Stimulated activated CD8-positive, alpha-beta memory T cell treated with anti-CD3 and anti-CD28 coated beads, Interleukin-12 subunit alpha, Interleukin-12 subunit beta, amount 100 ng/mL, for 1 hour (primary cell): ENCODE measurements around the gene ASB2.

ENCODE experiments used
- DNase-seq: peaks from one replicate; pipeline ENCODE4 v3.0.0-alpha.2; 2020; ENCODE audit warnings: low read depth

Gene ASB2

DNA sequence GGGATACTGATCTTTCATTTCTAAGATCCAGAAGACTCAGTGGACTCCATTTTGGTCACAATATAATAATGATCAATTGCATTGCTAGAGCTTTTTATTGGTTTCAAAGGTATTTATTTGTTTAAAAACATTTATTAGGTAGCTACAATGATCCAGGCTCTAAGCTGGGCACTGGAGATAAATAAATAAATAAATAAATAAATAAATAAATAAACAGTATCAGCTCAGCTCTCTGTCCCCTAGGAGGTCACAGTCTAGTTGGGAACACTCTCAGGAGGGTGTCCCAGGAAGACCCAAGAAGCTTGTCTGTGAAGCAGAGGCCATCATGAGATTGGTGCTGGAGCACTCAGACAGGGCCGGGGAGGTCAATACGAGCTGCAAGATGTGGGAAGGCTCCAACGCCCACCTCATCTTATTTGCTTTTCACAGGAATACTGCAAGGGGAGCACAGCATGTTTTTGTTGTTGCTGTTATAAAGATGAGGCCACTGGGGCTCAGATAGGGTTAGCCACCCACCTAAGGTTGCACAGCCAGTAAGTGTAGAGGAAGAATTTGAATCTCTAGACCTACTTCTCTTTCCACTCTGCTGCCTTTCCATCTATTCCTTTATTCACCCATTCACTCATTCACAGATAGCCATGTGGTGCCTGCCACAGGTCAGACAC, 15.5 kb downstream of the ASB2 start:
- DNase-seq = no peak

- DNase-seq = no peak
Measured at GRCh38 chr14:93960108-93960475, 16.3 kb downstream of the ASB2 start.

- DNase-seq = peak; percentile 83
Measured at GRCh38 chr14:93959239-93960107, 16.9 kb downstream of the ASB2 start.

DNA sequence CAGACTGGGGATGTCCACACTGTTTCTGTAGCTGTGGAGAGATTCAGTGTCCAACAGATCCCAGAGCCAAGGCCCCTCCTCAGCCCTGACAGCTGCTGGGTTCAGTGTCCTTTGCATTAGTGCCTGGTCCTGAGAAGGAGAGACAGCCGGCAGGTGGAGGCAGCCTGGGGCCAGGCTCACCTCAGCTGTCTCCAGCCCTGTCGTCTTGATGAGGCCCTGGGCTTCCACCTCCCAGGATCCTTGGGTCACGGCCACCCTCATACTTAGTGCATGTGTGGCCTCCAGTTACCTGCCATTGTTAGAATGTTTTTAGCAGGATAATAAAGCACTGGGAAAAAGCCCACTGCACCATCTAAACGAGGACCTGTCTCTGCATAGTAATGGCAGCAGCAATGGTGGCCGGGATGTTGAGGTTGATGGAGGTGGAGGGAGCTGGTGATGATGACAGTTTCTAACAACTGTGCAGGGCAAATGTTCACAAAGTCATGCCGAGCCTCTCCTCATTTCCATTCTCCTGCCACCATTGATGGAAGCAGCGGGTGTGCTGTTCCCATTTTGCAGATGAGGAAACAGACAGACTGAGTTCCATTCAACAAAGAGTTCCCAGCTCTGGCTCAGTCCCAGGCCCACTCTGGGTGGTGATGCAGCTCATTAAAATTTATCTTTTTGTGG, 17.7 kb downstream of the ASB2 start:
- DNase-seq = no peak

DNA sequence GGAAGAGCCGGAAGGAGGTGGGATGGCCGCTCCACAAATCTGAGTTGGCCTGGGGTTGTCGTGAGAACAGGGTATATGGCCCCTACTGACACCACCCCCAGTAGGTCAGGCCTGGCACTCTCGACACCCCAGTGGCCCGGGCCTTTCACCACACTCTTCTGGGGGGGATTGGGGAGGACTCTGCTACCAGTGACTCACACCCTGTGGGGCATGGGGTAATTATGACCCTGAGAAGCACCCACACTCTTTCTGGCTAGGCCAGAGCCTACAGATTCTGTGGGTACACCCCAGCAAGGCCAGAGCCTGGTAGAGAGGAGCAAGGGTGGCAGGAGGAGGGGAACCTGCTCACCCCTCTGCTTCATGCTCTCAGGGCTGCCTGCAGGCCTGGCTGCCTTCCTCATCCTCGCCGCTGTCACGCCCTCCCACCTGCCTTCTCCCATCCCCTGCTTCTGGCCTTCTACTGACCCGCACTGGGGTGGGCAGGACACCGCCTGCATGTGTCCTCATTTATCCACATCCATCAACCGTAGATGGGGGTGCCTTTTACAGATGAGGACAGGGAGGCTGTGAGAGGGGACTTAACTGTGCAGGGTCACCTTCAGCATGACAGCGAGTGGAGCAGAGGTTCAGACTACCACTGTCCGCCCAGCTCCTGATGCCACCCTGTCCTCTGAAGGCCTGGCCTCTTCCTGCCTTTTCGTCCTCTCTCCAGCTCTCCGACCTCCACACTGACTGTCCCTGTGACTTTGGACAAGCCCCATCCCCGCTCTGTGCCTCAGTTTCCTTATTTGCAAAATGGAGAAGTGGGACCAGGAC, 18.4 kb downstream of the ASB2 start:
- no peak for DNase-seq

GRCh38 chr14:93957333-93957710, 19.0 kb downstream of the ASB2 start:
- DNase-seq = no peak

DNA sequence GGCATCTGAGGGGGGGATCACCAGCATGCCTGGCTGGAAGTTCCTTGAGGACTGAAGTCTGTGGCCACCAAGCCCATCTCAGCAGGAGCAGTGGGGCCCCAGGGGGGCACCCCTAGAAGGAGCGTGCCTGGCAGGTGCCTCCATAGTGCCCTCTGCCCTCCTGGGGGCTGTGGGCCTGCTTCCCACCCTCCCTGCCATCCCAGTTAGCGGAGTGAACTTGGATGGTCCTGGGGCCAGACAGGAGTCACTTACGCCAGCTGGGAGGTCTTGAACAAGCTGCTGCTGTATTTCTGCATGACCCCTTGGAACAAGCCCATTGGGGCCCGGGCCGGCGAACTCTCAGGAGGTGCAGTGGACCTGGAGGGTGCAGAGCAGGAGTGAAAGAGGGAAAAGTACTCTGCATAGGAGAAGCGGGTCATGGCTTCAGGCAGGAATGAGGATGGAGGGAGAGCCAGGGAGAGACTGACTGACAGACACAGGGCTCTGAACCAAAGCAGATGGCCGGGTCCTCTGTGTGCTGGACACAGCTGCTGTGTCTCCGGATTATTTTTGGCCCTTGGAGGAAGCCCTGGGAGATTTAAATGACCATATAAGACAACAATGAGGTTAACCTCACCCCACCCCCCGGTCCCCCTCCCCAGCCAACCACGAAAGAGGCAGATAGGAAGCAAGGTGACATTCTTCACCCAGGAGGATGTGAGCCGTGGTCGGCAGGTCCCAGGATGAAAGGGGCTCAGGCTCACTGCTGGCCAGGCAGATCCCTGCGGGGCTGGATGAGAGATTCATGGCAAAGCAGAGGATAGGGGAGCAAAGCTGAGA, 19.6 kb downstream of the ASB2 start:
- no peak for DNase-seq

DNA sequence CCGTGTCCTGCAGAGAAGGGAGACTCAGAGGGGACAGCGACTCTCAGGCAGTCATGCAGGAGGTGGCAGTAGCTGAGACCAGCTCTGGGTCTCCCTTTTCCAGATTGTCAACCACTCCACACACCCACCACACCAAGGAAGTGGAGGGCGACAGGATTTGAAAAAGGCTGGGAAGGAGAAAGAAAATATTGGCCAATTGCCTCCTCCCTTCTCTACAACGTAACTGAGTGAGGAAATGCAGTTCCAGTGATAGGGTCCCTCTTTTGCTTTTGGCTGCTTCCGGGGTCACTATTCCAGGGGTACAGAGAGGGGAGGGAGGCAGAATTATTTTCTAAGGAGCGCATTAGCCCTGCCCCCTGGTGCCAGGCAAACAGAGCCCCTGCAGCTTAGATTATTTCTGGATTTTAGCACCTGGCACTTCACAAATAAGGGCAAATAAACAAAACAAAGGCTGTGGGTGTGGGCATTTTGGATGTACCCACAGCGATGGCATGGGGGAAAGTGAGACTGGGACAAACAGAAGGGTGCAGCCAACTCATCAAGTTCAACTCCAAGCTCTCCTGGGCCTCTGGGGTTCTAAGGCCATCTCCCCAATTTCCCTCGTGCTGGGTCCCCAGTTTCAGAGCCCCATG, 20.4 kb downstream of the ASB2 start:
- no peak for DNase-seq

GRCh38 chr14:93954900-93955849, 21.2 kb downstream of the ASB2 start:
- no peak for DNase-seq

DNA sequence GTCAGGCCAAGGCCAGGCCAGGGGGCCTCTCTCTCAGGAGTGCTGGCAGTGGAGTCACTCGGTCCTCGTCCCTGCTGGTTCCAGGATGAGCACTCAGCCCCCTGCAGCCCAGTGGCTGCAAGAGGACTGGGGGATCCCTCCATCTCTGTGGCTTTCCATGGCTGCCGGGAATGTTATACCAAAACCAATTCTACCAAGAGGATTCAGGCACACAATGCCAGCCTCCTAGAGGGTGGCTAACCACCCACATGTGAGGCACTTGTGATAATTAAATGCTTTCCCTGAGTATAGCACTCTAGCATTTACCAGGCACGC, 21.9 kb downstream of the ASB2 start:
- no peak for DNase-seq

DNA sequence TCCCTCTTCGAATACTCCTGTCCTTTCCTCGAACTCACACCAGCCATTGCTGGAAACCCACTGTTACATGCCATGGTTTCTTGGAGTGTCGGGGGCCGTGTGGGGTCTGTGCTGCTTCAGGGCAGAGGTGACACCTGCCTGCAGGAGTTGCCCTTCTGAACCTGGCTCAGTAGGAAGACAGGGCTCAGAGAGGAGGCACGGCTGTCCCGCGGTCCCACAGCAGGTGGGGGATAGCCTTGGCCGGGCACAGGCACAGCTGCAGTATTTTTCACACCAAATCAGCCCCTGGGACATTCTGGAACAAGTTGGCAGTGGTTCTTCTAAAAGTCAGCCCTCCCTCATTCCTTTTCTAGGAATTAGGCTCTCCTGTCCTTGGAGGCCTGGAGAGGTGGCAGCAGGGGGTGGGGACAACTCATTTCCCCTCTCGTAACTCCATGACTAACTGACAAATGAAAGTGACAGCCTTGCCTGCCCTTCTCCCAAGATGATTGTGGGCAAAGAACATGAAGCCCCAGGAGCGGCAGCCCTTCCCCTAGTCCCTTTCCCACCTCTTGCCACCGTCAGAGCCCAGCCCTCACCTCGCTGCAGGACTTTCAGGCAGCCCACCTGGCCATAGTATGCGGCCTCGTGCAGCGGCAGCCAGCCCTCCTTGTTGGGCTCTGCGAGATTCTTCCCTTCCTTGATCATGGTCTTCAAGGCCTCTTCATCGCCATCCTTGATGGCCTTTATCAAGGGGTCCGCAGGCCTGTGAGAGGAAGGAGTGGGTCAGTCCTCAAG, 22.4 kb downstream of the ASB2 start:
- DNase-seq = no peak

- no peak for DNase-seq
Measured at GRCh38 chr14:93953263-93953662, 23.1 kb downstream of the ASB2 start.

GRCh38 chr14:93952829-93953228, 23.5 kb downstream of the ASB2 start:
- DNase-seq = no peak

DNA sequence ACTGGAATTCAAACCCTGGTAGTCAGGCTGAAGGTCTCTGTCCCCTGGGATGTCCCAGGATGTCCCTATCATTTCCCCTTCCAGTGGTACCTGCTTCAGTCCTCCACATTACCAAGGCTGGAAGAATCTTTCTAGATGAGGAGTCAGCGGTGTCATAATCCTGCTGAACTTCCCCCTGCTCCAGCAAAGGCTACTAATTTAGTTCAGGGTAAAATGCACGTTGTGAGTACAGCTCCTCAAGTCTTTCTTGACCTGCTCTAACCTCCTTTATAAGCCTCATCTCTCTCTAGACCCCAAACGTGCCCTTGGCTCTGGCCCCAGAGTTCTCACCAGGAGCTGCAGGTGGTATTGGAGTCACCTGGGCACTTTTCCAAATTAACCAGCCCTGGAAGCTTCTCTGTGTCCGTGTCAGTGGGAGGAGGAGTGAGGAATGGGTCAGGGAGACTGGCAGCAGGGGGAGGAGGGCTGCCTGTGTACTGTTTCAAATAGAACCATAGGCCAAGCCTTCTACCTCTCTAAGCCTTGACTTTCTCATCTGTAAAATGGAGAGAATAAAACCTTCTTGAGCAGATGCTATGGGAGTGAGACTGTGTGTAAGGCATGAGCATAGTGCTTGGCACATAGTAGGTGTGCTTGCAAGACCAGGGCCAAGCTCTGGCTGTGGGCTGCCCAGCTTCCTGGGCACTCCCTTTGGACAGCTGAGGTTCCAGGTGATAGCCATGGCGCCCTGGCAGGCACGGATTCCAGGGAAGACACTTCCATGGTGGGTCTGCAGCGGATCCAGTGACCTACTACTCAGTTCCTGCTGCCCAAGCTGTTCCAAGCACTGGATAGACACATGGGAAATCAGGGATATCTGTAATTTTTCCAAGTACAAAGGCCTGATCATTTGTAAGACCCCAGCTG, 24.5 kb downstream of the ASB2 start:
- DNase-seq = no peak

DNA sequence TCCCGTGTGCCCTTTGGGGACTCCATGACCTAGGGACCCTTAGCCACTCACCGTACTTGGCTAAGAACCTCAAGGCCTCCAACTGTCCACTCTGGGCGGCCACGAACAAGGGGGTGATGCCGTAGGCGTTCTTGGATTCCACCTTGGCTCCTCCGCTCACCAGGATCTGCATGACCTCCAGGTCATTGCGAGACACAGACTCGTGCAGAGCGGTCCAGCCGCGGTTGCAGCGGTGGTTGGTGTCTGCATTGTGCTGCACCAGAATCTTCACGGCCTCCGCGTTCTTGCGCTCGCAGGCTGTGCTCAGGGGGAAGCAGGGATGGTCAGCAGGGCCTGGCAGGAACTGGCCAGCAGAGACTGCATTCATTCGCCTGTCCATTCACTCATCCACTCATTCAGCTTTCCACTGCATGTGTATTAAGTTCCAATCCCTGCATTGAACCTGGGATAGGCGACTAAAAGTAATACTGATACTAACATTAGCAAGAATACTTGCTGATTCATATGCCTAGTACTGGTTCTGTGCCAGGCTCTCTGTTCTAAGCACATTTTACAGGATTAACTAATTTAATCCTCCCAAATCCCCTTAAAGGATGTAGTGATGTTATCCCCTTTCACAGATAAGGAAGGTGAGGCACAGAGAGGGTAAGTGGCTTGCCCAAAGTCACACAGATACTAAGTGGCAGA, 25.3 kb downstream of the ASB2 start:
- no peak for DNase-seq

- no peak for DNase-seq
Measured at GRCh38 chr14:93949511-93950075, 26.8 kb downstream of the ASB2 start.

- DNase-seq = no peak
Measured at GRCh38 chr14:93947282-93947681, 29.1 kb downstream of the ASB2 start.
